C4-2B (cell line): Measurements from ENCODE around the gene LZTS3.

Source experiments
- ZFX ChIP-seq: fragments of 450-650 bp; IDR thresholded peaks from 2 replicates; pipeline ENCODE4 v1.6.1; 2017
- TF ChIP-seq, protein P1 (sequence below): fragments of 450-650 bp; conservative IDR thresholded peaks from 2 replicates; pipeline ENCODE4 v1.5.1; 2017; ENCODE audit warnings: mild to moderate bottlenecking

DNA sequence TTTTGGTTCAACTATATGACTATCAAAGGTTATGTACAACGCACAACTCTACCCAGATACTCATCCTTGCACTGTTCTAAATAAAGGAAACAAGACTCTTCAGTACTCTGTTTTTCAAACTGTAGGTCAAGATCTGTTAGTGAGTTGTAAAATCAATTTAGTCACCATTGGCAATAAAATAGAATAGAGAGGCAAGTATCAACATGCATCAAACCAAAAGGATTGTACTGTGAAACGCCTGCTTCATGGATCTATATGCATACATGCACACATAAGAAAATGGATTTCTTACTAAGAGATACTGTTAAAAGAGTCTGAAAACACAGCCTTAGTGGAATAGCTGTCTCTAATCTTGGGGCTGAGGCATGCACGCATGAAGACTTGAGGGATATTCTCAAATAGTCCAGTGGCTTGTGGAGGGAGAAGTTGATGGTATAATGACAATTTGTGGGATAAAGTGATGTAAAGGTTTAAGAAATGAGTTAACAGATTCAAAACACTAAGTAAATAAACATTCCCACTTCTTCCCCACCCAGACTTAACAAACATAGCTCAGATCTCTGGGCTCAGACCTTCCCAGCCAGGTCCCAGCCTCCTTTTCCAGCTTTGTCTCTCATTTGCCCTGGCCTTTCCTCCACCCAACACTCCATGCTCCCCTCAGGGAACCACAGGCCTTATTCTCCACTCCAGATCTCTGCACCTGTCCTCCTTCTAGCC is 10.7 kb upstream of the LZTS3 start:
- TF ChIP-seq, protein P1, sequence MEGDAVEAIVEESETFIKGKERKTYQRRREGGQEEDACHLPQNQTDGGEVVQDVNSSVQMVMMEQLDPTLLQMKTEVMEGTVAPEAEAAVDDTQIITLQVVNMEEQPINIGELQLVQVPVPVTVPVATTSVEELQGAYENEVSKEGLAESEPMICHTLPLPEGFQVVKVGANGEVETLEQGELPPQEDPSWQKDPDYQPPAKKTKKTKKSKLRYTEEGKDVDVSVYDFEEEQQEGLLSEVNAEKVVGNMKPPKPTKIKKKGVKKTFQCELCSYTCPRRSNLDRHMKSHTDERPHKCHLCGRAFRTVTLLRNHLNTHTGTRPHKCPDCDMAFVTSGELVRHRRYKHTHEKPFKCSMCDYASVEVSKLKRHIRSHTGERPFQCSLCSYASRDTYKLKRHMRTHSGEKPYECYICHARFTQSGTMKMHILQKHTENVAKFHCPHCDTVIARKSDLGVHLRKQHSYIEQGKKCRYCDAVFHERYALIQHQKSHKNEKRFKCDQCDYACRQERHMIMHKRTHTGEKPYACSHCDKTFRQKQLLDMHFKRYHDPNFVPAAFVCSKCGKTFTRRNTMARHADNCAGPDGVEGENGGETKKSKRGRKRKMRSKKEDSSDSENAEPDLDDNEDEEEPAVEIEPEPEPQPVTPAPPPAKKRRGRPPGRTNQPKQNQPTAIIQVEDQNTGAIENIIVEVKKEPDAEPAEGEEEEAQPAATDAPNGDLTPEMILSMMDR, result no peak
- TF ChIP-seq ZFX, result no peak
